Measurements from ENCODE around the gene CXCL12.

Gene CXCL12

DNA sequence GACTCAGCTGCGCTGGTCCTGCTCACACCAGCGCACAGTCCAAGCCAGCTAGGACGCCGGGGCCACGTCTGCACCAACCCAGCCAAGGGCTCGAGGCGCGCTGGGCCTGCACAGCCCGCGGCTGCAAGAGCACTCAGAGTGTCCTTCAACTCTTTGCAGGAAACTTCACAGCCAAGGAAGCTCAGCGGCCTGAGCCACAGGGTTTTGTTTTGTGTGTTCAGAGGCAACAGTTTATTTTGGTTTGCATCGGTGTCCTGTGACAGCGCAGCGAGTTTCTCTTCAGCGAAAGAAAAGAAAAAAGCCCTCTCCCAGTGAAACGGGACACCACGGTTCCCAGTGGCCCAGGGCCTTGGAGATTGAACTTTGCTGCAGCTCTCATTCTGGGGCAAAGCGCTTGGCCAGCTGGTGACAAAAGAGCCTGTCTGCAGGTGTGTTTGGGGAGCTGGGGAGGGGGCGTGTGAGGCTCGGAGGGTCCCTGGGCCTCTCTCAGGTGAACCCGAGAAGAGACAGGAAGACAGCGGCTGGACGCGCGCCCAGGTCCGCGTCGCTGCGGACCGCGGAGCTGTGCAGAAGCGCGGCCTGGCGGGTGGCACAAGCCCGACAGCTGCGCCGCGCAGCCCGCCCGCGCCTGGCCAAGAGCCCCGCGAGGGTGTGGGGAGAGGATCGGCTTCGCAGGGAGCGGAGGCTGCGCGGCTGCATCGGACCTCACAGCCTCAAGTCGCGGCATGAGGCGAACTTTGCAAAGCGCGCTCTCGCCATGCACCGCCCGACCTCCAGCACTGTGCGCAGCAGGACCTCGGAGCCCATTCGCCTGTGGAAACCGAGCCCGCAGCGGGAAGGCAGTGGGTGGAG is 922 bp downstream of the CXCL12 start:
- Histone ChIP-seq H3K9ac (no peak overlapping the region), H3K79me2 (ENCODE audit: insufficient read depth, low read depth) (no peaks in the 10 kb centered on the region), H3K4me3 (IDR thresholded peaks at IDR 0.05; ENCODE audit: insufficient read depth, low read depth, low read length) (no peak overlapping the region), H3K4me1 (ENCODE audit: low read depth, poor library complexity, severe bottlenecking) (peaks cover 3% of the 10 kb centered on the region), H2AFZ (ENCODE audit: low read depth) (no peak overlapping the region), H4K20me1 (ENCODE audit: insufficient read depth) (no peaks in the 10 kb centered on the region), H3K27me3 (ENCODE audit: insufficient read depth, low read depth) (no peaks in the 10 kb centered on the region), H3K4me2 (no peak overlapping the region), H3K36me3 (ENCODE audit: insufficient read depth) (no peaks in the 10 kb centered on the region), H3K27ac (no peak overlapping the region)
- TF ChIP-seq CTCF (conservative IDR thresholded peaks at IDR 0.05; ENCODE audit: low read depth, low read length): no peak

DNA sequence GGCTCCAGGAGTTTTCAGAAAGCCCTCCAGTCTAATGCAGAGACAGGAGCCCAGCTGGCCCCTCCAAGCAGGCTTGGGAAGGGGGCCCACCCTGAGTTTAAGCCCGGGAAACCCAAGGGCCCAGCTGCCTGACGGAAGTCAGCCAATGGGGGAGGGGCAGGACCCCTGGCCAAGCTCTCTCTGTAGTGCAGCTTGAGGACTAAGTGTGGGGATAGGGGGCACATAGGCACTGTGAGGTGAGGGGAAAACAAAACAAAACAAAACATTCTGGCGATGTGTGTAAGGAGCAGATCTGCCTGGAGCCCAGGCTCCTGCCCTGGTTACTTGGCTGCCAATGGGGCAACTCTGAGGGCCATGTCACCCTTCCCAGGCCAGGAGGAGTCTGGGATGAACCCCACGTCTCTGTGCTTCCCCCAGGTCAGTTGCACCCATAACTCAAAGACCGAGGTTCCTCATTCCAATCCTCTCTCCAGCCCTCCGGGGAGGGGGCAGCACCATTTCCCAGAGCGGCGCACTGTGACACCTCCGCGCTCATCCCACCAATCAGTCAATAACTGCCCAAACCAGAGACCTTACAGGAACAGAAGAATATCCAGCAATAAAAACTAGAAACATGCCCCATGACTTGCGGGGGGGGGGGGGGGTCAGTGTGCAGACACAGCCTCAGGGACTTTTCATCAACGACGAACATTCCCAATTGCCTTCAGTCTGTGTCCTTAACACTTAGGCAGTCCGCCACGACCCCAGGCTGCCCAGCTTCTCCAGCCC is 1.7 kb downstream of the CXCL12 start:
- Histone ChIP-seq H4K20me1 (ENCODE audit: insufficient read depth) (no peaks in the 10 kb centered on the region), H3K4me1 (ENCODE audit: low read depth, poor library complexity, severe bottlenecking) (peaks cover 3% of the 10 kb centered on the region), H3K36me3 (ENCODE audit: insufficient read depth) (no peaks in the 10 kb centered on the region), H3K9ac (no peak overlapping the region), H3K27me3 (ENCODE audit: insufficient read depth, low read depth) (no peaks in the 10 kb centered on the region), H3K4me2 (no peak overlapping the region), H3K4me3 (IDR thresholded peaks at IDR 0.05; ENCODE audit: insufficient read depth, low read depth, low read length) (no peak overlapping the region), H3K27ac (no peak overlapping the region), H2AFZ (ENCODE audit: low read depth) (no peak overlapping the region), H3K79me2 (ENCODE audit: insufficient read depth, low read depth) (no peaks in the 10 kb centered on the region)
- no peak for TF ChIP-seq CTCF (conservative IDR thresholded peaks at IDR 0.05; ENCODE audit: low read depth, low read length)

DNA sequence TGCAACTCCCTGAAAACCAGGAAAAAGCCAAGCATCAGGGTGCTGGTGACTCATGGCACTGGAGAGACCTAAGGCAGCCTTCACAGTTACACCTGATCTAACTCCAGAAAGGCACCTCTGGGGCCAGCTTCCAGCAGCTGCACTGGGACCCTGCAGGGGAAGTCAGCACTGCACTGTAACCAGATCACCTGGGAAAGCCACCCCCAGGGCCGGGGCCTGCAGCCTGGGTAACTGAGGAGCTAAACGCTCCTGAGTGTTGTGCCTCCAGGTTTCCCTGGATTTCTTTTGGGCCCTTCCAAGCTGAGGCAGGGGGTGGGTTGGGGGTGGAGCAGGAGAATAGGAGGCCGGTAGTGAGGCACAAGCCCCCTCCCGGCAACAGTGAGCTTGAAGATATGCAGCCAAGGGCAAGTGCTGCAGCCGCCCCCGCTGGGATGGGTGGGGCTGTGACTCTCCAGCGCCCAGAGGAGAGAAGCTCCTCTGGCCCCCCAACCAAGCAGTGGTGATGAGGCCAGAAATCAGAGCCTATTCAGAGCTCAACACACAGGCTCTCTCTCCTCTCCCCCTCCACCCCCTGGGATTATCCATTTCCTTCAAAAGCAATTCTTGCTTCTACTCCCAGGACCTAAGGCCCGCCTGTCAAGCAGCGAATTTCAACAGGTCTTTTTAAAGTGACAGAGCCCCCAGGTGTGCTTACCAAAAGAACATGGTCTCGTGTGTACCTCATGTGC is 2.6 kb downstream of the CXCL12 start:
- Histone ChIP-seq H3K9ac (no peak overlapping the region), H4K20me1 (ENCODE audit: insufficient read depth) (no peaks in the 10 kb centered on the region), H3K27ac (no peak overlapping the region), H2AFZ (ENCODE audit: low read depth) (no peak overlapping the region), H3K4me3 (IDR thresholded peaks at IDR 0.05; ENCODE audit: insufficient read depth, low read depth, low read length) (no peak overlapping the region), H3K4me1 (ENCODE audit: low read depth, poor library complexity, severe bottlenecking) (peaks cover 7% of the 10 kb centered on the region), H3K27me3 (ENCODE audit: insufficient read depth, low read depth) (no peaks in the 10 kb centered on the region), H3K36me3 (ENCODE audit: insufficient read depth) (no peaks in the 10 kb centered on the region), H3K79me2 (ENCODE audit: insufficient read depth, low read depth) (no peaks in the 10 kb centered on the region), H3K4me2 (no peak overlapping the region)
- no peak for TF ChIP-seq CTCF (conservative IDR thresholded peaks at IDR 0.05; ENCODE audit: low read depth, low read length)

DNA sequence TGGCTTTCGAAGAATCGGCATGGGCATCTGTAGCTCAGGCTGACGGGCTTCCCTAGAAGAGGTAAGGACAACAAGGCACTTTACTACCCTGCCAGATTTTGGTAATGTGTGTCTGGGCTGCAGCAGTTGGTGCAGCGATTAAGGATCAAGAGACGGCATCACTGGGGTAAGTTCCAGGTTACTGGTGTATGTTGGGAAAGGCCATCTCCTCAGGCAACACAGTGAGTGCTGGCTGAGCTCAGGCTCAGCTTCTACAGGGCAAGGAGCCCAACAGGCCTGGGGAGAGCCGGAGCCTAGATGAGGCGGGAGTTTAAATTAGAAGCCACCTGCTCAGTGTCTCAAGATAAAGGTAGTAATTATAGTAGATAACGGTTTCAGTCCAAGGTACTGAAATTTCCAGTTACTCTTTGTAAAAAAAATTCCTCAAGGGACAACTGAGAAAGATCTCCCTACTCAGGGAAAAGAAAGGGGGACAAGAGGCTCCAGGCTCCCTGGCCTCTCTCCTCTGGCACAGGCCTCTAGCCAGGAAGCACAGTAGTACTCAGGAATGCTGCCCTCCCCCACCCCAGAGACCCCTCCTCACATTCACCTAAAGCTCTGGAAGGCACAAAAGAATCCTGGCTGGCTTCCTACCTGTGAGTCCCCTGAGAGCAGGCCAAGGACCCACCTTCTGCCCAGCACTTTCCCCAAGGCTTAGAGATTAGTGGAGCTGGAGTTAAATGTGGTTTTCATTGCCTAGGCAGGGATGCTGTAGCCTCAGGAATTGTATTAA is 3.9 kb downstream of the CXCL12 start:
- Histone ChIP-seq H3K9ac (no peak overlapping the region), H4K20me1 (ENCODE audit: insufficient read depth) (no peaks in the 10 kb centered on the region), H3K4me3 (IDR thresholded peaks at IDR 0.05; ENCODE audit: insufficient read depth, low read depth, low read length) (no peak overlapping the region), H3K27me3 (ENCODE audit: insufficient read depth, low read depth) (no peaks in the 10 kb centered on the region), H3K4me1 (ENCODE audit: low read depth, poor library complexity, severe bottlenecking) (peaks cover 8% of the 10 kb centered on the region), H3K36me3 (ENCODE audit: insufficient read depth) (no peaks in the 10 kb centered on the region), H2AFZ (ENCODE audit: low read depth) (no peak overlapping the region), H3K79me2 (ENCODE audit: insufficient read depth, low read depth) (no peaks in the 10 kb centered on the region), H3K27ac (no peak overlapping the region), H3K4me2 (no peak overlapping the region)
- TF ChIP-seq CTCF (conservative IDR thresholded peaks at IDR 0.05; ENCODE audit: low read depth, low read length): no peak

Measured in KMS-11 (cell line).